MM.1S (cell line): ENCODE data around the gene TLR5.

Experiments
- DNase-seq: peaks from one replicate; pipeline ENCODE4 v3.0.0-alpha.2; 2015
- H2AFZ ChIP-seq: fragments of 300-600 bp; sonication (generic); 2 replicates; pipeline ENCODE4 v1.6.0; 2016; ENCODE audit warnings: antibody characterized with exemption, low read length
- H3F3A ChIP-seq: fragments of 300-600 bp; sonication (generic); 2 replicates; pipeline ENCODE4 v1.6.1; 2016; ENCODE audit warnings: mild to moderate bottlenecking, antibody characterized with exemption, low read length, moderate library complexity, mixed read lengths; ENCODE audit not compliant: insufficient read depth
- H3K27ac ChIP-seq: fragments of 300-600 bp; sonication (generic); 2 replicates; pipeline ENCODE4 v1.5.1; 2016; ENCODE audit warnings: mild to moderate bottlenecking, low read length
- H3K27me3 ChIP-seq: fragments of 300-600 bp; sonication (generic); replicated peaks from 2 replicates; pipeline ENCODE4 v1.6.0; 2016; ENCODE audit warnings: low read length; ENCODE audit not compliant: insufficient read depth
- H3K36me3 ChIP-seq: fragments of 300-600 bp; sonication (generic); replicated peaks from 2 replicates; pipeline ENCODE4 v1.6.1; 2016; ENCODE audit warnings: mild to moderate bottlenecking, low read length, mixed read lengths; ENCODE audit not compliant: insufficient read depth
- H3K4me1 ChIP-seq: fragments of 300-600 bp; sonication (generic); 2 replicates; pipeline ENCODE4 v1.6.1; 2016; ENCODE audit warnings: low read length, mixed read lengths
- H3K4me2 ChIP-seq: fragments of 300-600 bp; sonication (generic); 2 replicates; pipeline ENCODE4 v1.6.0; 2016; ENCODE audit warnings: low read depth, low read length
- H3K4me3 ChIP-seq: fragments of 300-600 bp; sonication (generic); 2 replicates; pipeline ENCODE4 v1.5.1; 2016; ENCODE audit warnings: low read length, mixed read lengths
- H3K79me2 ChIP-seq: fragments of 300-600 bp; sonication (generic); 2 replicates; pipeline ENCODE4 v1.6.1; 2016; ENCODE audit warnings: mixed run types, low read length, mixed read lengths
- H3K9ac ChIP-seq: fragments of 300-600 bp; sonication (generic); 2 replicates; pipeline ENCODE4 v1.6.1; 2016; ENCODE audit warnings: low read length, mixed read lengths
- H3K9me2 ChIP-seq: fragments of 300-600 bp; sonication (generic); replicated peaks from 2 replicates; pipeline ENCODE4 v1.6.1; 2016; ENCODE audit warnings: mild to moderate bottlenecking, low read length, mixed read lengths; ENCODE audit not compliant: insufficient read depth
- H3K9me3 ChIP-seq: fragments of 300-600 bp; sonication (generic); replicated peaks from 2 replicates; pipeline ENCODE4 v1.6.1; 2016; ENCODE audit warnings: mild to moderate bottlenecking, low read length, mixed read lengths; ENCODE audit not compliant: insufficient read depth
- H4K20me1 ChIP-seq: fragments of 300-600 bp; sonication (generic); 2 replicates; pipeline ENCODE4 v1.6.1; 2016; ENCODE audit warnings: mild to moderate bottlenecking, low read length, moderate library complexity, mixed read lengths; ENCODE audit not compliant: insufficient read depth
- EZH2 ChIP-seq: fragments of 300-600 bp; sonication (generic); optimal IDR thresholded peaks from 2 replicates; pipeline ENCODE3; 2017; ENCODE audit warnings: low read depth, mild to moderate bottlenecking, antibody characterized with exemption, low read length, mixed read lengths
- EZH2phosphoT487 ChIP-seq: fragments of 300-600 bp; sonication (generic); IDR thresholded peaks from 2 replicates; pipeline ENCODE4 v1.6.1; 2018; ENCODE audit warnings: antibody characterized with exemption, low read length
- TF ChIP-seq, protein P1 (sequence below): fragments of 300-600 bp; sonication (generic); IDR thresholded peaks from 2 replicates; pipeline ENCODE4 v1.5.1; 2016; ENCODE audit warnings: antibody characterized with exemption, low read length, mixed read lengths

TLR5 gene

GRCh38 chr1:223059526-223059925, 83.5 kb downstream of the TLR5 start:
- Histone ChIP-seq H3K27me3 (no peaks in the 10 kb centered on the region), H2AFZ (no peak overlapping the region), H3K4me1 (no peaks in the 10 kb centered on the region), H3K4me2 (no peak overlapping the region), H3K9me2 (no peaks in the 10 kb centered on the region), H3F3A (no peaks in the 10 kb centered on the region), H3K27ac (no peak overlapping the region), H3K9ac (no peak overlapping the region), H4K20me1 (no peaks in the 10 kb centered on the region), H3K4me3 (no peak overlapping the region), H3K36me3 (no peaks in the 10 kb centered on the region), H3K9me3 (no peaks in the 10 kb centered on the region), H3K79me2 (no peaks in the 10 kb centered on the region)
- DNase-seq = no peak
- TF ChIP-seq EZH2phosphoT487 (no peak), EZH2 (no peak)
- TF ChIP-seq, protein P1, sequence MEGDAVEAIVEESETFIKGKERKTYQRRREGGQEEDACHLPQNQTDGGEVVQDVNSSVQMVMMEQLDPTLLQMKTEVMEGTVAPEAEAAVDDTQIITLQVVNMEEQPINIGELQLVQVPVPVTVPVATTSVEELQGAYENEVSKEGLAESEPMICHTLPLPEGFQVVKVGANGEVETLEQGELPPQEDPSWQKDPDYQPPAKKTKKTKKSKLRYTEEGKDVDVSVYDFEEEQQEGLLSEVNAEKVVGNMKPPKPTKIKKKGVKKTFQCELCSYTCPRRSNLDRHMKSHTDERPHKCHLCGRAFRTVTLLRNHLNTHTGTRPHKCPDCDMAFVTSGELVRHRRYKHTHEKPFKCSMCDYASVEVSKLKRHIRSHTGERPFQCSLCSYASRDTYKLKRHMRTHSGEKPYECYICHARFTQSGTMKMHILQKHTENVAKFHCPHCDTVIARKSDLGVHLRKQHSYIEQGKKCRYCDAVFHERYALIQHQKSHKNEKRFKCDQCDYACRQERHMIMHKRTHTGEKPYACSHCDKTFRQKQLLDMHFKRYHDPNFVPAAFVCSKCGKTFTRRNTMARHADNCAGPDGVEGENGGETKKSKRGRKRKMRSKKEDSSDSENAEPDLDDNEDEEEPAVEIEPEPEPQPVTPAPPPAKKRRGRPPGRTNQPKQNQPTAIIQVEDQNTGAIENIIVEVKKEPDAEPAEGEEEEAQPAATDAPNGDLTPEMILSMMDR = no peak
